Uterus (tissue), 2 donors: ENCODE results near the gene ERC2.

Experiments
- POLR2A ChIP-seq, 2 donors: fragments of 450-650 bp; IDR thresholded peaks; one replicate each; pipeline ENCODE4 v1.6.1; 2016; ENCODE audit warnings: antibody characterized with exemption in 2 of 2, mild to moderate bottlenecking in 1 of 2, moderate library complexity in 1 of 2
- TF ChIP-seq, protein P1 (sequence below), 4 experiments: fragments of 200-600 bp in 2 of 4; fragments of 450-650 bp in 2 of 4; sonication (generic) in 2 of 4; IDR thresholded peaks; one replicate each; pipeline ENCODE4 v1.5.1; 2016 to 2019; ENCODE audit warnings: antibody characterized with exemption in 4 of 4, mild to moderate bottlenecking in 2 of 4, moderate library complexity in 1 of 4

DNA sequence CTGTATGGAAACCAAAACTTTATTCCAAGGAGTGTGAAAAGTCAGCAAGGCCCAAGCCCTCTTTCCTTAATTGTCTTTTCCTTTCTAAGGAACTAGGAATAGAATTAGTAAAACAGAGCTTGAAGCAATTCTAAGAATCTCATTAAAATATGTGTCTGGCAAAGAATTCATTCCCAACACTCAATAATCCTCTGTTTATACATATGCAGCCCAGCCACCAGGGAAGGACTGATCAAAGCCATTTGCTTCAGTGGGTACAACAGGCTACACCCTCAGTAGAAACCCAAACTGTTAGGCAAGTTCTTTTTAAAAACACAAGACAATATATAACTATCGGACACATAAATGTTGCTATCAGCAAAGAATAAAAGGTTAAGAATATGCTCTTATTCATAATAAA lies 266.9 kb downstream of the ERC2 start:
- TF ChIP-seq, protein P1, sequence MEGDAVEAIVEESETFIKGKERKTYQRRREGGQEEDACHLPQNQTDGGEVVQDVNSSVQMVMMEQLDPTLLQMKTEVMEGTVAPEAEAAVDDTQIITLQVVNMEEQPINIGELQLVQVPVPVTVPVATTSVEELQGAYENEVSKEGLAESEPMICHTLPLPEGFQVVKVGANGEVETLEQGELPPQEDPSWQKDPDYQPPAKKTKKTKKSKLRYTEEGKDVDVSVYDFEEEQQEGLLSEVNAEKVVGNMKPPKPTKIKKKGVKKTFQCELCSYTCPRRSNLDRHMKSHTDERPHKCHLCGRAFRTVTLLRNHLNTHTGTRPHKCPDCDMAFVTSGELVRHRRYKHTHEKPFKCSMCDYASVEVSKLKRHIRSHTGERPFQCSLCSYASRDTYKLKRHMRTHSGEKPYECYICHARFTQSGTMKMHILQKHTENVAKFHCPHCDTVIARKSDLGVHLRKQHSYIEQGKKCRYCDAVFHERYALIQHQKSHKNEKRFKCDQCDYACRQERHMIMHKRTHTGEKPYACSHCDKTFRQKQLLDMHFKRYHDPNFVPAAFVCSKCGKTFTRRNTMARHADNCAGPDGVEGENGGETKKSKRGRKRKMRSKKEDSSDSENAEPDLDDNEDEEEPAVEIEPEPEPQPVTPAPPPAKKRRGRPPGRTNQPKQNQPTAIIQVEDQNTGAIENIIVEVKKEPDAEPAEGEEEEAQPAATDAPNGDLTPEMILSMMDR (IDR thresholded peaks at IDR 0.05): no peak
- no peak for TF ChIP-seq POLR2A (IDR thresholded peaks at IDR 0.05)
